Measurements from ENCODE around the gene NOP9.

The NOP9 gene, protein sequence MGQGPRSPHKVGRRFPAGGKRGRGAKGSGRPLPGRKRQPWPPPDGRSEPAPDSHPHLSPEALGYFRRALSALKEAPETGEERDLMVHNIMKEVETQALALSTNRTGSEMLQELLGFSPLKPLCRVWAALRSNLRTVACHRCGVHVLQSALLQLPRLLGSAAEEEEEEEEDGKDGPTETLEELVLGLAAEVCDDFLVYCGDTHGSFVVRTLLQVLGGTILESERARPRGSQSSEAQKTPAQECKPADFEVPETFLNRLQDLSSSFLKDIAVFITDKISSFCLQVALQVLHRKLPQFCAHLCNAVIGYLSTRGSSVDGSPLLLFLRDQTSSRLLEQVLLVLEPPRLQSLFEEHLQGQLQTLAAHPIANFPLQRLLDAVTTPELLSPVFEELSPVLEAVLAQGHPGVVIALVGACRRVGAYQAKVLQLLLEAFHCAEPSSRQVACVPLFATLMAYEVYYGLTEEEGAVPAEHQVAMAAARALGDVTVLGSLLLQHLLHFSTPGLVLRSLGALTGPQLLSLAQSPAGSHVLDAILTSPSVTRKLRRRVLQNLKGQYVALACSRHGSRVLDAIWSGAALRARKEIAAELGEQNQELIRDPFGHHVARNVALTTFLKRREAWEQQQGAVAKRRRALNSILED

DNA sequence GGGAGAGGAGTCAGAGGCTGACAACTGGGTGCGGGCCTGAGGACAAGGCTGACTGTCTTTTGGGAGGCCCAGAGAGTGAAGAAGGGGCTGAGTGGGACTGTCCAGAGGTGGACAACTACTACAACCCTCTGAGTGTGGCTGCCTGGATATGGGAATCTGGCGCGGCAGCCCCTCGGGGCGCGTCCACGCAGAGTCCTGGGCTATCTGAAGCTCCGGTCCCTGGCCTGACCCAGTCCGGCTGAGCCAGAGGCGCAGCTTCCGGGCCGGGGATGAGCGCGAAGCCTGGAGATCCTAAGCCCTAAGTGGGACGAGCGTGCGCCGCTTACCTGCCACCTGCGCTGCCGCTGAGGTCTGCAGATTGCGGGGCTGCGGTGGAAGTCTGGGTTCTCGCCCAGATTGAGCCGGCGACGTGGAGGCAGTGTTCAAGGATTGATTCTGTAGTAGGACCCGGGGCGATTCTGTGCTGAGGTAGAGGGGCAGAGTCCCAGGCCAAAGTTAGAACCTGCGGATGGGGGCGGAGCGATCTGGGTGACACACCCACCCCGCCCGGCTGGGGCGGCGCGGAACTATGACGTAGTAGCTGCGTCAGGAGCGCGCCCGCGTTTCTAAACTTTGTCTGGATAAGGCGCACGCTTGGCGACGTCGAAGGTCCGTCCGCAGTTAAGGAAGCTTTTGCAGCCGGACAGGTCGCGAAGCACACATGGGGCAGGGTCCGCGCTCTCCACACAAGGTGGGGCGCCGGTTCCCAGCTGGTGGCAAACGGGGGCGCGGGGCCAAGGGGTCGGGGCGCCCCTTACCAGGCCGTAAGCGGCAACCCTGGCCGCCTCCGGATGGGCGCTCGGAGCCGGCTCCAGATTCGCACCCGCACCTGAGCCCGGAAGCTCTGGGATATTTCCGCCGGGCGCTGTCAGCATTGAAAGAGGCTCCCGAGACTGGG, at the start of gene NOP9, which contains the start of gene DHRS1:
NOP9 (plus strand) TSS at position 596 of the 937 bp plus-strand sequence; CDS start at position 701, 105 bp downstream.
DHRS1 (minus strand) TSS at position 526 of the 937 bp plus-strand sequence. CDS start 674 bp downstream, outside the sequence.
- TF ChIP-seq GATA2 (IDR thresholded peaks at IDR 0.05; ENCODE audit: low read depth, low read length) (no peak), GATA3 (IDR thresholded peaks at IDR 0.05; ENCODE audit: low read depth, low read length) (no peak)

DNA sequence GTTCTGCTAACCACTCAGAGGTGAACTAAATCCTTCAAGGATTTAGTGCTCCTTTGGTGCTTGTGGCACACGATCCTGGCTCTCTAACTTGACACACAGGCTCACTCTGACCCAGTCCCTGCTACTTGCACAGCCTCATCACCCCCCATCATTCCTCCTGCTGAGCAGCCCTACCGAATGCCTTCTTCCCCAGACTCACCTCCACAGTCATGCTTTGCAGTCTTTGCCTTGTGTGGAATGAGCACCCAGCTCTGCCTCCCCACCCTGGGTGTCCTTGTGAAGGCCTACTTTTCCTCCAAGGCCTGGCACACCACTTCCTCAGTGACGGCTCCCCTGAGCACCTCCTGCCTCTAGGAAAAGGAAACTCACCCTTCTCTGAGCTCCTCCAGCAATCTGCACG, 49.3 kb upstream of the NOP9 start:
- TF ChIP-seq GATA2 (IDR thresholded peaks at IDR 0.05; ENCODE audit: low read depth, low read length), result no peak
- no peak for TF ChIP-seq GATA3 (IDR thresholded peaks at IDR 0.05; ENCODE audit: low read depth, low read length)

DNA sequence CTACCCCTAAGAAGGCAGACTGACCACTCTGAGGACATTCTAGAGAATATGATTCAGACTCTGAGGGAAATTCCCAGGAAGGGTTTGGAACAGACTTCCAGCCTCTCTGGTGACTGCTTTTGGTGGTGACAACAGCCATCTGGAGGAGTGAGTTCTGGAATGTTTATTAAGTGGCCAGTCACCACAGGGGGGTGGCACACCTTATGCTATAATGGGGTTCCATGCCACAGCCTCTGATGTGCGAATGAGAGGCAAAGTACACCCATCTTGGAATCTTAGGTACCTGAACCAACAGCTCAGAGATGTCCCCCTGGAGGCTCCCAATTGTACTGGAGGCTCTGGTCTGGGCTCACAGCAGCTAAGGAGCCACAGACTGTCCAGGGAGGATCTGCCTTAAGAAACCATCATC, 47.8 kb upstream of the NOP9 start:
- no peak for TF ChIP-seq GATA2 (IDR thresholded peaks at IDR 0.05; ENCODE audit: low read depth, low read length)
- no peak for TF ChIP-seq GATA3 (IDR thresholded peaks at IDR 0.05; ENCODE audit: low read depth, low read length)

DNA sequence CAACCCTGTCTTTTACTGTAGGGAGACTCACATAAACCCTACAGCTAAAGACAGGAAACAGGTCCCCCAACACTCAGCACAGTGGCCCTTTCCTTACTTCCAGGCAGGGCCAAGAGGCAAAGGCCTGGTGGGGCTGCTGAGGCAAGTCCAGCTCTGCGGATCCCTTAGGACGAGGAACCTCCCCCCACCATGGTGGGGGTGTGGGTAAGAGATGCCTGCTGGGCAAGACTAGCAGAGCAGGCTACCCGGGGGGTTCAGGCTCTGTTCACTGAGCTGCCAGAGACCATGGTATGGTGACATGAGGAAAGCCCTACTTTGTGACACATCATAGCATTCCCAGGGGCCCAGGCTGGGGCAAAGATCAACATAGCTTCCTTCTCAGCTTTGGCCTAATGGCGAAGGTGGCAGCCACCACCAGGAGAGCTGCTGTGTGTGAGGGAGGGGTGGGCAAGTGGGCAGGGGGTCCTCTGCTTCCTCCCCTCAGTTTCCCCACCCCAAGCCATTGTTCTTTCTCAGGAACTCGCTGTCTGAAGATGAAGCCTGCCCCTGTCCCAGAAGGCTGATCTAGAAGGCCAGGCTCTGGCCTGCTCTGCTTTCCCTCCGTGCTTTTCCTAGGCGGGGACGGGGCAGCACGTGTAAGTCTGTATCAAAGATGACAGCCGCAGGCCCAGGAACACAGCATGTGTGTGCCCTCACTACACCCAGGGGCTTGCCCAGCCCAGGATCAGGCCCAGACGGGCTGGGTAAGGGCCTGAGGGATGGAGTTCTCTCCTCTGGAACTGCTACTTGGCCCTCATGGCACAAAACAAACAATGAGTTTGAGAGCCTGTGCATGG, 47.1 kb upstream of the NOP9 start:
- no peak for TF ChIP-seq GATA3 (IDR thresholded peaks at IDR 0.05; ENCODE audit: low read depth, low read length)
- no peak for TF ChIP-seq GATA2 (IDR thresholded peaks at IDR 0.05; ENCODE audit: low read depth, low read length)

DNA sequence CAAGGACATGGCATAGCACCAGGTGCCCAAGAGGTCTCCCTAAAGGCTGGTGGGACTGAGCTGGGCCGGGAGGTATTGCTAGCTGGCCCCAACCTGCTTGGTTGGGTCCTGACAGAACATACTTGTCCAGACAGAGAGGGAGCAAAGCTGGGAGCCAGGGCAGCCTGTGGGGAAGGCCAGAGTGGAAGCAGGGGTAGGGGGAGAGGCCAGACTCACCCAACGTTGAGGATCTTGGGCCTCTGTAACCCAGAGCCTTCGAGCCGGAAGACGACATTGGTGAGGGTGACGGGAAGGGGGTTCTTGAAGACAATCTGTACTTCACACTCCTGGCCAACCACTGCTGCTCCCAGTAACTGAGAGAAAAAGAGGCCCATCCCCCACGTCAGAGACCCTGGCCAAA, 45.7 kb upstream of the NOP9 start:
- no peak for TF ChIP-seq GATA2 (IDR thresholded peaks at IDR 0.05; ENCODE audit: low read depth, low read length)
- TF ChIP-seq GATA3 (IDR thresholded peaks at IDR 0.05; ENCODE audit: low read depth, low read length), result no peak

DNA sequence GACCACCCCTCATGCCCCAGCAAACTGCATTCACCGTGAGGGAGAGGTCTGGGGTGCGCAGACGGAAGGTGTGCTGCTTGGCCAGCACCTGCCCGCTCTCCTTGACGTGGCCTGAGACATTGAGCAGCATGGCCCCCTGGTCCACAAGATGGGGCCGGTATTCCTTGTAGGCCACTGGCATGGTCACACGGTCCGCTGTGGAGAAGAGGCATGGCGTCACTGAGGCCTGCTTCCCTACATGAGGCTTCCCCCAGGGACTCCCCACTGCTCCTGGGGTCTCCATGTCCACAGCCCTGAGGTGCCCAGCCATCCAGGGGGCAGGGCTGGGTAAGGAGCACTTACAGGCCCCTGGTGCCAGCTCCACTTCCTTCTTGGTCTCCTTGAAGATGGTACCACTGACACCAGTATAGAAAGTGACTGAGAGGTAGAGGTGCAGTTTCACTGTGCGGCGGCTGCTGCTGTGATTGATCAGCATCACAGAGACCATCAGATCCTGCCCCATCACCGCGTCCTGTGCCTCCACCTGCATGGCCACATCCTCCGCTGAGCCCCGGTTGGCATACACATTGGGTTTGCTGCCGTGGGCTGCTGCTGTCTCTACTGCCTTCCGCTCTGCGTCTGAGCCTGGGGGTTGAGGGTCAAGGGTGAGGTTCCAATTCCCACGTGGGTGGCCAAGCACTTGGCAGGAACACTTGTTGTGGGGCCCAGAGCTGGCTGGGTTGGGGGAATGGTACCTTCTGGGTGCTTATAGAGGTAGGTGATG, 44.8 kb upstream of the NOP9 start:
- TF ChIP-seq GATA2 (IDR thresholded peaks at IDR 0.05; ENCODE audit: low read depth, low read length), result no peak
- TF ChIP-seq GATA3 (IDR thresholded peaks at IDR 0.05; ENCODE audit: low read depth, low read length), result no peak

DNA sequence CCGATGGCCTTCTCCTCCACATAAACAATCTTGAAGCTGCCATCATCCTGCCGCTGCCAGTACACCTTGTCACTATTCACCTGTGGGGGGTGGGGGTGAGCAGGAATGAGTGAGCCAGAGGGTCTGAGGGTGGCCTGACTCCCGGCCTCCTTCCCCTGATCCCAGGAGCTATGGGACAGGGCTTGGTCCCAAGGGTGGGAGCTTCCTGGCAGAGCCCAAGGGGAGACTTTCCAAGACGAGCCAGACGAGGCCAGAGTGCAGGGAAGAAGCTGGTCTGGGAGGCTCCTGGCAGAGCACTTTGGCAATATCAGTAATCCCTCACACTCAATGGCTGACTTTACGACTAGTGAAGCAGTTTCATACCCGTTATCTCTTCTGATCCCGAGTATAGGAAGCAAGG, 44.2 kb upstream of the NOP9 start:
- no peak for TF ChIP-seq GATA3 (IDR thresholded peaks at IDR 0.05; ENCODE audit: low read depth, low read length)
- no peak for TF ChIP-seq GATA2 (IDR thresholded peaks at IDR 0.05; ENCODE audit: low read depth, low read length)

DNA sequence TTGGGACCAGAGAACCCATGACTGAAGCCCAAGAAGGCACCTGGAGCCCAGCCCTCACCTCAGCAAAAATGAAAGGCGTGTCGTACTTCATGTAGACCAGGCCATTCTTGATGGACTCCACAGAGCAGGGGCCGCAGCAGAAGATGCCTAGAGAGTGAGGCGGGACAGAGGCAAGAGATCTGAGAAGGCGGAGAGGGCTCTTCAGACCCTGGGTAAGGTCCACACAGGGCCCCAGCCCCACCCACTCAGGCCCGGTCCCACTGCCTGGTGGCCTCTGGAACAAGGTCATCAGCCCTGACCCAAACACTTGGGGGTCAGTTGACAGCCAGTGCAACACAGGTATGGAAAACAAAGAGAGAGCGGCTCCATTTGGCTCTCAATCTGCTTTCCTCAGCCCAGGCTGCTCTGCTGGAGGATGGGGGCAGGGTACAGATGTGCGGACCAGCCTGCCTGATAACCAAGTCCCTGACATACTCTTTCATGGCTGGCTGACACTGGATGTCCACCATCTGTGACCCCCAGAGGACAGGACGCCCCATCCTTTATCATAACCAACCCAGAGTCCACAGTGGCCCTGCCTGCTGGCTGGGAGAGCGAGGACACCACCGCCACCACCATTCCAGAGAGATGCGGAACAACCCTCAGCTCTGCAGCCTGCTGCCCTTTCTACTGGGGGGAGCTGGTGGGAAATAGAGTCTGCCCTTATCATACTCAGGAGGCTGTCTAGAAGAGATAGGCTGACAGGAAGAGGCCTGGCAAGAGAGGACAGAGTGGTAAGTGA, 43.5 kb upstream of the NOP9 start:
- TF ChIP-seq GATA2 (IDR thresholded peaks at IDR 0.05; ENCODE audit: low read depth, low read length), result no peak
- no peak for TF ChIP-seq GATA3 (IDR thresholded peaks at IDR 0.05; ENCODE audit: low read depth, low read length)

DNA sequence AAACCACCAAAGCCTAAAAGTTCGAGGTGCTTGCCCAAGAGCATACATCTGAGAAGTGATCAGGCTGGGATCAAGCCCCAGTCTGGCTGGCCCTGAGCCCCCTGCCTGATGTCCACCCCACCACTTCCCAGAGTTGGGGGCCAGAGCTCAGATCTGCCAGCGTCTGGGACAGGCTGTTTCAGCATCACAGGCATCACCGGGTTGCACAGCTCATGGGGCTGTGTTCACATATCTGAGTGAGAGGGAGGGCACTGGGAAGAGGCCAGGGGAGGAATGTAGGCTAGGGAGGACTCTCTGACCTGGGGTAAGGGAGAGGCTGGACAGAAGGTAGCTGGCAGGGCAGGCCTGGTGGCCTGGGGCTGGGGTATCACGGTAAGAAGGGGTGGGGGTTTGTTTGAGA, 42.7 kb upstream of the NOP9 start:
- no peak for TF ChIP-seq GATA2 (IDR thresholded peaks at IDR 0.05; ENCODE audit: low read depth, low read length)

DNA sequence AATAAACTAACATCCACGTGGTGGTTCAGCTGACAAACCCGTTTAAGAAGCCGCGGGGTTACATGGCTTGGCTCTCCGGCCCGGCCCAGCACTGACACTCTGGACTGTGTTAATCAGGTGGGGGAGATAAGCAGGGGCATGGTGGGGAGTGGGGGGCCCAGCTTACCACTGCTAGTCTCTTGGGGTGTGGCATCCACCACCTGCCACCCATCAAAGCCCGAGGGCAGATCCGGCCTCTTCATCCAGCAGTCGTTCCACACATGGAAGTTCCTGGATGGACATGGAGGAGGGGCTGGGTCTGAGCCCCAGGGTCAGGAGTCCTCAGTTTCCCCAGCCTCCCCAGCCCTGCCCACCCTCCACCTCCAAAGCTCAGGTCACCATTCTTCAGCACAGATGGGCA, 41.5 kb upstream of the NOP9 start:
- no peak for TF ChIP-seq GATA2 (IDR thresholded peaks at IDR 0.05; ENCODE audit: low read depth, low read length)
- TF ChIP-seq GATA3 (IDR thresholded peaks at IDR 0.05; ENCODE audit: low read depth, low read length), result no peak

DNA sequence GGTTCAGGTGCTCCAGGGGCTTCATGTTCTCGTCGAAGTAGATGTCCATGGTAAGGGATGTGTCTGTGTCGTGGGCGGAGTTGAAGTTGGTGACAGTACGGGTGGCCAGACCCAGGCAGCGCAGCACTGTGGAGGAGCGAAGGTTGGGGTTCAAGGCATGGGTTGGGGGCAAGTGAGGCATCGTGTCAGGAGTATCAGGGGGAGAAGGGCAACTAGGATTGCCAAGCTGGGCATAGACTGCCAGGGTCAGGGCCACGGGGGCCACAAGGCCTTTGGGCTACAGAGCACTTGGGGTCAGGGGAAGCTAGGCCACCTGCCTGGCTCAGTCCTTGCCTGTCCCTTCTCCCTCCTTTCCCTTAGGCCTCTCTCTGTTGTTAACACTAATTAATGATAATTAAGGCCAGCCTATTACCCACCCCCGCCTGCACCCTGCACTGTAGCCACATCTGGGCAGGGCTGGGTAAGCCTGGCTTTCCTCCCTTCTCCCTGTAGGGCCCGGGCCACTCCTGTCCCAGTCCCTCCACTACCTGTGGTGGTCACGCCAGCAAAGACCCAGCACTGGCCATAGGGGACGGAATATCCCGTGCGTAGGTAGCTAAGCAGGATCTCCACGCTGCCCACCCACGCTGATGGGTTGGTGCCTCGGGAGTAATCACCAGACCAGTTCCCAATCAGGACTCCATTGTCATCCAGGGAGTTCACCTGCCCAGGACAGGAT, 40.9 kb upstream of the NOP9 start:
- TF ChIP-seq GATA3 (IDR thresholded peaks at IDR 0.05; ENCODE audit: low read depth, low read length) (no peak), GATA2 (IDR thresholded peaks at IDR 0.05; ENCODE audit: low read depth, low read length) (no peak)
